Astrocyte of the hippocampus (primary cell): ENCODE data around the gene STARD5.

Experiments used
- DNase-seq: peaks from one replicate; pipeline ENCODE4 v3.0.0; 2011; ENCODE audit warnings: low read depth, low spot score

STARD5 gene

DNA sequence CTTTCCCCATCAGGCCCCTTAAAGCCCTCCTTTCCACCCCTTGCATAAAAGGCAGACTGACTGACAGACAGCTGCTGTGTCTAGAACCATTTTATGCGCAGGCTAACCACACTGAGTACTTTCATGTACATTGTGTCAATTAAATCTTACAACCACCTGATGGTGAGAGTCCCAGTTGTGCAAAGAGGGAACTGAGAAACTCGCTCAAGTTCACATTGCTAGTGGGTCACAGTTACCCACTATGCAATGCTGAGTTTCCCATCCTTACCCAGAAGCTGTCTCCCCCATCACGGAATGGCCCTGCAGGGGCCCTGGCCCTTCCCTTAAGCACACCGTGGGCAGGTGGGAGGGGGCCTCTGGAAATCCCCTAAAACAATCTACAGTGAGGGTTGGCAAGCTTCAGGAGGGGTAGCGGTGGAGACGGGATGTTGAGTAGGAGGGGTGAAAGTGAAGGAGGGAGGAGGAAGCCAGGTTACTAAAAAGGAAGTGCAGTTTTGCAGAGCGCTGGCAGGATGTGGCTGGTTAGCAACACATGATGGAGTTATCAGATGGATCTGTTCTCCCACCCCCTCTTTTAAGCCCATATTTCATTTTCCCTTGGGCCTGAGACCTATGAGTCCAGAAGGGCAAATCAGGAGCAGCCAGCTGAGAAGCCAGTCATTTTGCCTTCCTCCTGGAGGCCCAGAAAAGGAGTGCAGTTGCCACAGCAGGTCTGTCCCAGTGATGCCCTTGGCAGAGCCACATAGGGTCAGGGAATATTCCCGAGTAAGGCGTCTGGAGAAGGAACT, 30.0 kb downstream of the STARD5 start:
- DNase-seq, result no peak

- DNase-seq, result no peak
These were observed 31.4 kb downstream of the STARD5 start for GRCh38 chr15:81292523-81293001.

DNA sequence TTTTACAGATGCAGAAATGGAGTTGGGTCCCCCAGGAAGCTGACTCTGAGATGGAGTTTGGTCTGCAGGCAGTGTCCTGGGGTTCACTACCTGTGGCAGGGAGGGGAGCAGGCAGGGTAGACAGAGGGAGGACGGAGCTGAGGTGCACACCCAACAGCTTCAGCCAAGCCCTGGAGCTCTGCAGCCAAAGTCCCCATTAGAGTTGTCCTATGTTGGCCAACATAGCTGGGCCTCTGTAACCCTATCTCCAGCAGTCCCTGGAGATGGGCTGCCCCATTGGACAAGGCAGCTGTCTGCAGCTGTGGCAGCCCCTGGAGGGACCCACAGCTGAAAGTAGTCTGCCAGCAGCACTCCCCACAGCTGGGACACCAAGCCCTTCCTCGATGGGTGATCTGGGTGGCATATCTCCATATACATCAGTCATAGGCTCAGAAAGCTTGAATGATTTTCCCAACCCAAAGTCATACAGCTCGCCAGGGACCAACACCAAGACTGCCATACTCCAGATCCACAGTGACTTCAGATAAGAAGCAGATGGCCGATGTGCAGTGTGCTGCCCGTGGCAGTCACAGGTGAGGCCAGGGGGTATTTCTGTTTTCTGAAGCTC, 31.9 kb downstream of the STARD5 start:
- DNase-seq, result no peak

DNA sequence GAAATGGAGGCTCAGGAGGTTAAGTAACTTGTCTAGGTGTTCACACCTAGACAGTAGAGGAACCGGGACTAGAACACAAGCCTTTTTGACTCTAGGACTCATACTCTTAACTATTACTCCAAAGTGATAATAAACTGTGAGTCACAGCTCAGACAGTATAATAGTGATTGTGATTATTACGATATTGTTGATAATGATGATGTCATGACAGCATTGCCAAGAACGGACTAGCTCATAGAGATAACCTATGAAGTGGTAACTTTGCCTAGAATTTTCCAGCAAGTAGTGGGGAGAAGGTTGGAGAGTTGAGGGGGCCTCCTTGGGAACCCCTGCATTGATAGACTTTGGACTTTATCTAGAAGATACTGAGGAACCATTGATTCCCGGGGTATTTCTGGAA, 34.0 kb downstream of the STARD5 start:
- no peak for DNase-seq

DNA sequence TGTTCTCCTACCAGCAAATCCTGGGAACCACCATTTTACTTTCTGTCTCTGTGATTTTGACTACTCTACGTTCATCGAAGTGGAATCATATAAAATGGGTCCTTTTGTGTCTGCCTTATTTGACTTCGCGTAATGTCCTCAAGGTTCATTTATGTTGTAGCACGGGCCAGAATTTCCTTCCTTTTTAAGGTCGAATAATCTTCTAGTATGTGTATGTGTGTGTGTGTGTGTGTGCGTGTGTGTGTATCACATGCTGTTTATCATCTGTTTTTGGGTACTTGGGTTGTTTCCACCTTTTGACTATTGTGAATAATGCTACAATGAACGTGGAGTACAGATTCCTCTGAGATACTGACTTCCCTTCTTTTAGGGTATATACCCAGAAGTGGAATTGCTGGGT, 35.3 kb downstream of the STARD5 start:
- no peak for DNase-seq

- no peak for DNase-seq
These were observed 35.9 kb downstream of the STARD5 start for GRCh38 chr15:81288040-81288439.

DNA sequence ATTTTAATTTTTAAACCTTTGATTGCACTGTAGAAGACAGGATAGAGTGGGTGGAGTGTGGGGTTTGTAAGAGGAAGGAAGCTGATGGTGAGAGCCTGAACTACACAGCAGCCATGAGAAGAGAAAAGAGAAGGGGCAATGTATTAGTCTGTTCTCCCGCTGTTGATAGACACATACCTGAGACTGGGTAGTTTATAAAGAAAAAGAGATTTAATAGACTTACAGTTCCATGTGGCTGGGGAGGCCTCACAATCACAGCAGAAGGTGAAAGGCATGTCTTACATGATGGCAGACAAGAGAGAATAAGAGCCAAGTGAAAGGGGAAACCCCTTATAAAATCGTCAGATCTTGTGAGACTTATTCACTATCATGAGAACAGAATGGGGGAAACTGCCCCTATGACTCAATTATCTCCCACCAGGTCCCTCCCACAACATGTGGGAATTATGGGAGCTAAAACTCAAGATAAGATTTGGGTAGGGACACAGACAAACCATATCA, 37.3 kb downstream of the STARD5 start:
- DNase-seq, result no peak

DNA sequence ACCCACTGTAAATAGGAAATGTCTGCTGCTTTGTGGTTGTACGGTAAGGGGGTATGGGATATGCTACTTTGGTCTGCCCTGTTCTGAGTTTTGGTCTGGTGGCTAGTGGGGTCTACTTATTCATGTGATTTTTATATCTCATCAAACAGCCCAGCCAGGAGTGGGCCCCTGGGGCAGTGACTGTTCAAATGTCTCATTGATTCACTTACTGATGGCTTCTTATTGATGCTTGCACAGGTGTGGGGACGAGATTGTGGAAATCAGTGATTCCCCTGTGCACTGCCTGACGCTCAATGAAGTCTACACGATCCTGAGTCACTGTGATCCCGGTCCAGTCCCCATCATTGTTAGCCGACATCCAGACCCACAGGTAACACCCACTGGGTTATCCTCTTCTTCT, 38.5 kb downstream of the STARD5 start:
- DNase-seq, result no peak

GRCh38 chr15:81284256-81285031, 39.5 kb downstream of the STARD5 start:
- DNase-seq, result no peak

DNA sequence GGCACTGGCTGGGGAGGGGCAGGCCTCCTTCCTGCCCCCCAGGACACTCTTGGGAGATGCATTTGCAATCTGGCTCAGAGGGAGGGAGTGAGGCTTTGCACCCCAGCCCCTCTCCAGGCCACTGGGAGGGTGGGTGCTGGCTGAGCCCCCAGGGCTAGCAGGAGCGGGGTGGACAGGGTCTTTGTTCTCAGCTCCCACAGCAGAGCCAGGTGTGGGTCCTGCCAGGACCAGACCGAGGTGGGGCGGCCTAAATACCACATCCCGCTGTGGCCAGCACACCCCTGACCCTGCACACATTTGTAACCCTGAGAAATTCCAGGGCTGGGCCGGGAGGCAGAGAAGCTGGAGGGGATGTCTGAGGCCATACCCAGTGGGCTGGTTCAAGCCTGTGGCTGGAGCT, 41.0 kb downstream of the STARD5 start:
- no peak for DNase-seq

GRCh38 chr15:81282606-81282895, 41.4 kb downstream of the STARD5 start:
- DNase-seq, result no peak

GRCh38 chr15:81281766-81282605, 42.0 kb downstream of the STARD5 start:
- no peak for DNase-seq

- DNase-seq, result no peak
These were observed 42.5 kb downstream of the STARD5 start for GRCh38 chr15:81281456-81281735.

GRCh38 chr15:81280696-81281455, 43.1 kb downstream of the STARD5 start:
- DNase-seq, result no peak

- DNase-seq, result no peak
These were observed 44.1 kb downstream of the STARD5 start for GRCh38 chr15:81279621-81280485.

DNA sequence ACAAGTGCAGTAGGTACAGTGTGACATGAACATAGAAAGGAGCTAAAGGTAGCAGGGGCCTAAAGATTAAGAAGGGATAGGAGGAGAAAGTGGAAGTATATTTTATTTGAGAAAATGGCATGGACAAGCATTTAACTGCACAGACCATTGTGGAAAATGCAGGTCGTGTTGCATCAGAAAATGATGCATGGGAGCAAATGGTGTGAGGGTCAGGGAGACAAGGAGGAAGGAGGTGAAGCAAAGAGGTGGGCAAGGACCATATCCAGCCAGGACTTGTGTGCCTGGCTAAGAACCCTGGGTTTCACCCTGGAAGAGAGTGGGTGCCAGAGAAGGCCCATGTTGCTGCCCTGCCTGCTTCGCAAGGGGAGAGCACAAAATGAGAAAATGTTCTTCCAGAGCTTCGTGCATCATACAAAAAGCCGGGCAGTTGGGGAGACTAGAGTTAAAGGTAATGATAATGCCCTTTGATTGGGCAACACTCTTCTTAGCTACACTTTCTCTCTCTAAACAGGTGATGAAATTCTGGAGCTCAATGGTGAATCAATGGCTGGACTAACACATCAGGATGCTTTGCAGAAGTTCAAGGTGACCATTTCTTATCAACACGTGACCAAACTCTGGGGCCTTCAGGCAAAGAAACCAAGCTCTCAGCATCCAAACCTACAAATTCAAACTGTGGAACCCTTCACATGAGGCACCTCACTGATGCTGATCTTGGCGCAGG, 45.5 kb downstream of the STARD5 start:
- no peak for DNase-seq

DNA sequence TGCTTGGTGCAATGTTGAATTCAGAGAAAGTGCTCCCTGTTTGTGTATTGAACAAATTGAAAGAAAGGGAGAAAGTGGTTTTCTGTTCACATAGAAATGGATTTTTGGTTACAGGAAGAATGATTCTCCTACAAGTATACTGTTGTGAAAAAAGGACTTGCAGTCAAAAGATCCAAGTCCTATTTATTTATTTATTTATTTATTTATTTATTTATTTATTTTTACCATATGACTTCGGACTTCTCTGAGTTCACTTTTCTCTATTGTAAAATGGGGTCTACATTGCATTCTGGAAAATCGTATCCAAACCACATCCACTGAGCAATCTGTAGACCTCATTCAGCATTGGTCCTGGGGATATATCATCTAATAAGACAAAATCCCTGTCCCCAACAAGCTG, 46.1 kb downstream of the STARD5 start:
- DNase-seq, result no peak

DNA sequence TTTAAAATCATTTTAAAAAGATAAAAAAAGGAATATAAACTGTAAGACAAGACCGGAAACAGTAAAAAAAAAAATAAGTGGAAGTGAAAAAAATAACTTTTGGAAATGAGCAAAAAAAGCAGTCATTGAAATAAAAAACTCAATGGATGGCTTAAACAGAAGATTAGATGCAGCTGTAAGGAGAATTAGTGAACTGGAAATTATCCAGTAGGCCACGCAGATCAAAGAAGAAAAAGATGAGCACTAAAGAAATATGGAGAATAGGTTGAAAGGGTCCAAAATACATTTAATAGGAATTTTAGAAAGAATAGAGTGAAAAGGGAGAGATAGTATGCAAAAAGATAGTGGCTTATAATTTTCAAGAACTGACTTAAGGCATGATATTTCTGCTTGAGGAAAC, 47.0 kb downstream of the STARD5 start:
- DNase-seq, result no peak

DNA sequence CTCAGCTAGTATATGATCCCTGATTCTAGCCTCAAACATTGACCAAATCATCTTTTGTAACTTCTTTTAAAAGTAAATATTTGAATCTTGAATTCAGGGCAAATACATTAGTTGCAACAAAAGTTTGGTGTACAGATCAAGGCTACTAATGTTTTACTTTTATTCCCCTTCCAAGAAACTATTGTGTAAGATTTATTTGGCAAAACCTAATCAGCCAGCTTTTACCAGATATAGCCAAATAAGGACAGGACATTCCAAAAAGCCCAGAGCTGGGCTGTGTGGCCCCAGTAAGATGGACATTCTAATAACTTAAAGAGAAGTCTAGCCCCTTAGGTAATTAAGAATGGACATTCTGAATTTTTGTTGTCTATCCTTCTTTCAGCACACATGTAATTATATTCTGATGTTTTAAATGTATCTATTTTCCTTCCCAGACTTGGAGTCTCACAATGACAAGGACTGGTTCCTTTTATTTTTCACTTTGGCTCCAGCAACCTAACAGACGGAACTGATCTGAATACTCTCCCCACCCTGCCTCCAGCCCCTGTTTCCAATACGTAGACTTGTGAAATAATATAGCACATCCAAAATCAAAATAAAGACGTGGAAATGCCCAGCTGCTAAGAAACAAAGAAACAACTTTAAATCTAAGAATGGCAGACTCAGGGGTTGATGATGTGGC, 48.1 kb downstream of the STARD5 start:
- DNase-seq, result peak; percentile 13
